GM20431 (cell line): ENCODE measurements around the gene CT83.

ENCODE experiments used
- in situ Hi-C: fragments of 300-500 bp; cut with MseI, MboI; formaldehyde crosslinking; loops from one replicate; pipeline ENCODE4 v1.15.0; 2020; ENCODE audit warnings: low sequenced_read_pairs; ENCODE audit not compliant: unreplicated experiment

CT83 gene, protein sequence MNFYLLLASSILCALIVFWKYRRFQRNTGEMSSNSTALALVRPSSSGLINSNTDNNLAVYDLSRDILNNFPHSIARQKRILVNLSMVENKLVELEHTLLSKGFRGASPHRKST

DNA sequence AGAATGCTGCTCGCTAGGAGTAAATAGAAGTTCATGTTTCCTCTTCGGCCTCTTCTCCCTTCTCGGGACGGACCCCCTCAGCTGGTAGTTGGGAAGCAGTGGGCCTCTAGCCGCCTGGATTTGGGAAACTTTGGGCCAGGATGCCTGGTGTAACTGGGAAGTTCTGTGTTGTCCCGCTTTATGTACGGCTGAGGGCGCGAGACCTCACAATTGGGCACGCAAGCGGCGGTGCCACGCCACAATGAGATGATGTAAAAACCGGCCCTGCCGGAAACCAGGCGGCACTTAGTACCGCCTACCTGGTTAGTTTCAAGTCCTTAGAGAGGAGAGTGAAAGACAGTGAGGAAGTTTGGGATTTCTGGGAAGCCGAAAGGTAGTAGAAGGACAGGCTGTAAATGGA is at the start of gene CT83:
CT83 (minus strand) TSS at position 155 of the 400 bp plus-strand sequence; CDS start at position 35, 120 bp downstream.
- in situ Hi-C loops: no loop called here

DNA sequence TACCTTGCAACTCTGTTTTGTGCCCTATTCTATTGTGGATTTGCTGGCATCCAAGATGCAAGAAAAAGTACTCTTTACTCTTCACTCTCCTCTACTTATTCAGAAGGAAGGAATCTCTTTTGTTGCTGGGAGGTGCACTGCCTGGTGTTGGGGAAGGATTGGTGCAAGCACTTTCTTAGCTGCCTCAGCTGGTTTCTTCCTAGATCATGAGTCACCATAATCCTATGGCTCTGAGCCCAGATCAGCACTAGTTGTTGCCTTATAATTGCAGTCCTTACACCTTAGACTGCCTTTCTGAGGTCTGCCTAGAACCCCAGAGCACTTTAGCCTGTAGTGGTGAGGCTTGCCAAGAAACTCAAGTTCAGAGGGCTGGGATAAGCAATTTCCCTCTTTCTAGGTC is 37.0 kb upstream of the CT83 start:
- in situ Hi-C loops: no loop called here

DNA sequence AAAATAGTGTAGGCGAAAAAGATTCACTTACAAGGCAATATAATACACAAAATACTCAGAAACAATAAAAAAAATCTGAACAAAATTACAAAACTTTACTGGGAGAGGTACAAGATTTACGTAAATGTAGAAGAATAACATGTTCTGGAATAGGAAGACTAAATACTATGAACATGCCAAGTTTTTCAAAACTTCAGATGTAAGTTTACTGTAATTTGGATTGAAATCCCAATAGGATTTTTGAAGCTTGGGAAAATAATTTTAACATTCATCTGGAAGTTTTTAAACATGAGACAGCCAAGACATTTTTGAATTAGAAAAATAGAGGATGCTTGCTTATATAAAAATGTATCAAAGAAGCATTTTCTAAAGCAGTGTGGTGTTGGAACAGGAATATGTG is 30.5 kb upstream of the CT83 start:
- in situ Hi-C loops: no loop called here

DNA sequence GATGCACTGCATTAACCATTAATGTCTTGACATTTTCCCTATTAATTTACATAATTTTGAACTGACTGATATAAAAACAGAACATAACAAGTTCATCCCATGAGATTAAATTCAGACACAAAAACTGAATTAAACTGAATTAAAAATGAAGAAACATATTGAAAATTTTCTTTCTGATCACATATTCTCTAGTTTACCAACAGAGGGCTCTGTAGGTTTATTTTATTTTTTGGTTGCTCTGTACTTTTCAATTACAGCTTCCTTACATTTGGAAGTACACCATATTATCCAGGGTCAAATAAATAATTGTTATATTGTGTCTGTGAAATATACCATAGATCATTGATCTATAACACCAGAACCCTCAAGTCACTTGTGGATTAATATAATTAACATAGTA is 27.3 kb upstream of the CT83 start:
- in situ Hi-C loops: no loop called here

DNA sequence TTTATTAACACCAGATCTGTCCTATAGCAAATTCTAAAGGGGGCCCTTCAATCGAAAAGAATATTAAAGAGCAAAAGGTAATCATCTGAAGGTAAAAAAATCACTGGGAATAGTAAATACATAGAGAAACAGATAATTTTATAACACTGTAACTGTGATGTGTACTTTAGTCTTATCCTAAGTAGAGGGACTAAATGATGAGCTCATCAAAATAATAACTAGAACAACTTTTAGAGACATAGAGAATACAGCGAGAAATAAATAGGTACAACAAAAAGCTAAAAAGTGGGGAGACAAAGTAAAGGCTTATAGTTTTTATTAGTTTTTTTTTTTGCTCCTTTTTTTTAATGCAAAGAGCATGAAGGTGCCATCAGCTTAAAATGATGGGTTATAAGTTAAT is 17.3 kb upstream of the CT83 start:
- in situ Hi-C loops: no loop called here

DNA sequence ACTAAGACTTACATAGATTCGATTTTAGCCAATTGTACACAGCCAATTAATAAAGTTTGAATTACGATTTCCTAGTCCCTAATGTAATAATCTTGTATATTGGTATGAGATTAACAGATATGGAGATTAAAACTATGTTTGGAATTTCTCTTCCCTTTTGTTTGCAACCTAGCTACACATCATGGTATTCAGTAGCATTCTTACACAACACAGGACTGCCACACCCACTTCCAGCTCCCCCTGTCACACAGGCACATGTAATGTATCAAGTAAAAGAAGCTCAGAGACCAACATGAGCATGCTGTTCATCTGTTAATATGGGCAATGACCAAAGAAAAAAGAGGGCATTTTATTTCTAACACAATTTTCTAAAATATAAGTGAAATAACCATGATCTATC is 13.6 kb downstream of the CT83 start:
- in situ Hi-C loops: no loop called here

DNA sequence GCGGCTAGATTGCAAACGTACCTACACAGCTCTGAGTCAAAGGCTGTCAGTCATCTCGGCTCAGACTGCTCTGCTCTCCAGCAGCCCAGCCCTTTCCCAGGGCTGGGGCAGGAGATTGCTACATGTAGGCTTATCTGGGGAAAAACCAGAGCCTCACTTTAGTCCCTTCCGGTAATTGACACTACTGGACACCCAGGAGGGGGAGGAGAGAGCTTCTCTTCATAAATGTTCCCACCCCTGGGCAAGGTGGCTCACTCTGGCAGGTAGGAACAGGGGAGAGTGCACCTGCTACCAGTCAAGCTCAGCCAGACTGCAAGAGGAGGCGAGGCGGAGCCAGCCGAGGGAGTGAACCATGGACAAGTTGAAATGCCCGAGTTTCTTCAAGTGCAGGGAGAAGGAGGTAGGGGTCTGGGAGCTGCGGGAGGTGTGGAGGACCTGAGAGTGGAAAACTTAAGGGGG is 26.4 kb downstream of the CT83 start, which contains the start of gene SLC6A14:
SLC6A14 (plus strand) TSS at position 249 of the 459 bp plus-strand sequence; CDS start at position 353, 104 bp downstream.
- in situ Hi-C loops: no loop called here

DNA sequence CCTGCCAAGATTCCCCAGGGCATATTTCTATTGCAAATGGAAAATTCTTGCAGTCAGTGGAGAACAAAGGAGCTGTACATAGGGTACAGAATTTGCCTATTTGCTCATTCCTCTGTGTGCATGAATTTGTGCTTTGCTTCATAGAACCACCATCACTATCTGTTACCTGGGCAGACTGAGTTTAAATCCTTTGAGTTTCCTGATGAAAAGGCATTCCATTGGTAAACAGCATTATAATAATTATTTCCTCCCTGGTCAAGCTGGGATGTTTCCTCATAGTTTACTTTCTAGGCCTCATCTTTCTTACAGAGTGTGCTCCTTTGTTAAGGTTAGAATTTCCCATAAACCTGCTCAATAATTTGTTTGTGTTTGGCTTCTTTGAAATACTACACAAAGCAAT is 27.2 kb downstream of the CT83 start:
- in situ Hi-C loops: no loop called here

DNA sequence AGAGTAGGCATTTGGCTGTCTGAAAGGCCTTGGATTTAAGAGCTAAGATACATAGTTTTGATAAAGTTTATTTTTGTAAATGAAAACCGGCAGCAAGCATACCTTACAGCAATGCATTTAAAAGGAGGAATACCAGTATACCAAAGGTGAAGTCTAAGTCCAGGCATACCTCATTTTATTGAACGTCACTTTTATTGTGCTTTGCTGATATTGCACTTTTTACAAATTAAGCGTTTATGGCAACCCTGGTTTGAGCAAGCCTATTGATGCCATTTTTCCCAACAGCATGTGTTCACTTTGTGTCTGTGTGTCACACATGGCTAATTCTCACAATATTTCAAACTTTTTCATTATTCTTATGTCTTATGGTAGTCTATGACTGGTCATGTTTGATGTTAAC is 34.8 kb downstream of the CT83 start:
- in situ Hi-C loops: no loop called here

DNA sequence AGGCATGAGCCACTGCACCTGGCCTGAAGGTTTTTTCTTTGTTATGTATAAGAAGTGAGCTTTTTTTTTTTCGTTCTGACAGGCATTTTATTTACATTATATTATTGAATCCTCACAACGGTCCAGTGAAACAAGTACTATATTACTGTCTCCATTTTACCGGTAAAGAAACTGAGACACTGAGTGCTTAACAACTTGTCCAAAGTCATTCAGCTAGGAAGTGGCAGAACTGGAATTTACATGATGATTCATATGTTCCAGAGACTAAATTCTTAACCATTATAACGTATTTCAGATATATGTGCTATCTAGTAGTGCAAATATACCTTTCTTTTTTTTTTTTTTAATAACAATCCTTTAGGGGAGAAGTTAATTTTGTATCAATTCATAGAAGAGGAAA is 44.8 kb downstream of the CT83 start:
- in situ Hi-C loops: no loop called here

DNA sequence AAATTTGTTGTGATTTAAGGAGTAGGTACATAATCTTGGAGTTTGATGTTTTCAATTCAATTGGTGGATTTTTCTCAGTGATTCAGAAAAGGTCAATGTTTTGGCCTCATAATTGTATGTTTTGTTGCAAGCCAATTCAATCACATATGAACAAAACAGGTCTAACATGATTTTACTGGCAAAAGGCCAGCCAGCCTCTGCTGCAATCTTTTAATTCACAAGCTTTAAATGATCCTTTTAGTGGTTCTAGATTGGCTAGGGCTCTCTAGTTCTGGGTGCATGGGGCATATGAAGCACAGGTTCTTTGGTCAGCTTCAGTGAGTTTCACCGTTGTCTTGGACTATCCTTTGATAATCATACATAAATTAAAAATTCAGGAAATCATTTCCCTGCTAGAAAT is 45.6 kb downstream of the CT83 start:
- in situ Hi-C loops: no loop called here

DNA sequence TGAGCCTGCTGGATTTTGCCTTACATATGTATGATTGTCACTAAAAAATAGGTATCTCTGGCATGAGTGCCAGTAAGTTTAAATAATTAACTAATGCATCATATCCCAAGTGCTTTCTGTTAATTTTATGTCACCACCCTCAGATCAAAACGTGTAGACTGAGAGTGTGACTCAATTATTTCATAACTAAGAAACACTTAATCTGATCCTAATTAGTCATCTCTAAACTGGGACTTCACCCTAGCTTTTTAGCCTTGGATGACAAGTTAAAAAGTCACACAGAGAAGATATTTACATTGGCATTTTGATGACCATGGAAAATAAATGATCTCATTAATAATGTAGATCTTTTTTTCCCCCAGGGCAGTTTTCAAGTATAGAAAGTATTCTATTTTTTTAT is 49.5 kb downstream of the CT83 start:
- in situ Hi-C loops: no loop called here
